ENCODE measurements around the gene STRN.
"Not testable (repeated sequence)": the region's sequence is repeated elsewhere in the genome, so short reads cannot be mapped to it uniquely, and the experiment has no call there.

The STRN gene

DNA sequence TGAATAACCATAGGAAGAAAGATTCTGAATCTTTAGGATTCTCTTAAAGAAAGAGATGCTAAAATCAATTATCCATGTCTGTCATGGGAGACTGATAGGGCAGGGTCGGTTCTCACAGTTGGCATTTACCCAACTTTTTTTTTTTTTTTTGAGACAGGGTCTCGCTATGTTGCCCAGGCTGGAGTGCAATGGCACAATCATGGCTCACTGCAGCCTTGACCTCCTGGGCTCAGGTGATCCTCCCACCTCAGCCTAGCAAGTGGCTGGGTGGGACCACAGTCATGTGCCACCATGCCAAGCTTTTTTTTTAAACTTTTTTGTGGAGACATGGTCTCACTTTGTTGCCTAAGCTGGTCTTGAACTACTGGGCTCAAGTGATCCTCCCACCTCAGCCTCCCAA lies 141.7 kb downstream of the STRN start:
- not testable (repeated sequence) for DNase-seq

DNA sequence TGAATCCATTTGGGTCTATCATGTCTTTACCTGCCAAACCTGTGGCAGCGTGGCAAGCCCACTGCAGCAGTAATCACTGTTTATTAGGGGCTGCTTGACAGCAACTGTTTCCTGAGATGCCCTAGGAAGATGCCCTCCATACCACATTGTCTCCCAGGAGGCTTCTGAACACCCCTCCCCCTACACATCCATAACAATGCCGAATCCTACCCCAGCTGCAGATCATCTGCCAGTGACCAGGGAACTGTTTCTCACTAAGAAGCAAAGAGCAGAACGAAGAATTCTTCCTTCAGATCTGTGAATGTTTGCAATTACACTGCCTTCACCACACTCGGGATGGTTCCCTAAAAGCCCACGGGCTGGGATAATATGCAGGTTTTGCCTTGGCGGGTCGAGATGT lies 142.1 kb downstream of the STRN start:
- no peak for DNase-seq

DNA sequence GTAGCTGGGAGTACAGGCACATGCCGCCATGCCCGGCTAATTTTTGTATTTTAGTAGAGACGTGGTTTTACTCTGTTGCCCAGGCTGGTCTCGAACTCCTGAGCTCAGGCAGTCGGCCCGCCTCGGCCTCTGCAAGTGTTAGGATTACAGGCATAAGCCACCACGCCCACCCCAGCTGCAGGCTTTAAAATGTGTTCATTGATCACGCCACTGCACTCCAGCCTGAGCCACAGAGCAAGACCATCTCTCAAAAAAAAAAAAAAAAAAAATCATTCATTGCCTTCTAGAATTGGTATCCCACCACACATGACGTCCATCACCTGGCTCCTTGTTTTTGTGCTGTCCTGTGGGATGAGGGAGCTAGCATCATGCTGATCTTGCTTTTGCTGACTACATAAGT lies 142.5 kb downstream of the STRN start:
- no peak for DNase-seq

DNA sequence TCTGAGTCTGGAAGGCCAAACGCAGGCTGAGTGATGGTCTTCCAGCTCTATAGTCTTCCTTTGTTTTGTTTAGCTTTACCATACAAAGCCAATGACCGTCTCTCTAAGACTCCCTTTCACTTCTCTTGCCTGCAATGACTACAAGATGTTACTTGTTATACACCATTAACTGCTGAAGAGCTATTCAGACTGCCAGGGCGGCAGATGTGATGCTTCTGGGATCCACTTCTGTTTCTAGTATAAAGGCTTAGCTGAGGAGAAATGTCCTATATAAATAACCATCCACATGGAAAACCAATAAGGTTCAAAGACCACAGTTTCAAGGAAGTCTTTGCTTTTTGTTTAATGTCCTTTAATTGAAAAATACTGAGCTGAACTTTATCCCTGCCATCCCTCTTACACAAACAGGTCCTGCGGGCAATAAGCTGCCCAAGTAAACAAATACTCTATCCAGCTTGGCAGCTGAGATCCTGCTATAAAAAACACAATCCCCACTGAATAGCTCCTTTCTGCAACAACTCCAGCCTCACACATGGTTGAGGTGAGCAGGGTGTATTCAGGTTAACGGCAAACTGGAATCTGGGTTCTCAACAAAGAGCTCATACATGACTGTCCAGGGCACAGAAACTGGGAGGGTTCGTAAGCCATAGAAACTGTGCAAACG lies 145.3 kb downstream of the STRN start:
- no peak for DNase-seq

DNA sequence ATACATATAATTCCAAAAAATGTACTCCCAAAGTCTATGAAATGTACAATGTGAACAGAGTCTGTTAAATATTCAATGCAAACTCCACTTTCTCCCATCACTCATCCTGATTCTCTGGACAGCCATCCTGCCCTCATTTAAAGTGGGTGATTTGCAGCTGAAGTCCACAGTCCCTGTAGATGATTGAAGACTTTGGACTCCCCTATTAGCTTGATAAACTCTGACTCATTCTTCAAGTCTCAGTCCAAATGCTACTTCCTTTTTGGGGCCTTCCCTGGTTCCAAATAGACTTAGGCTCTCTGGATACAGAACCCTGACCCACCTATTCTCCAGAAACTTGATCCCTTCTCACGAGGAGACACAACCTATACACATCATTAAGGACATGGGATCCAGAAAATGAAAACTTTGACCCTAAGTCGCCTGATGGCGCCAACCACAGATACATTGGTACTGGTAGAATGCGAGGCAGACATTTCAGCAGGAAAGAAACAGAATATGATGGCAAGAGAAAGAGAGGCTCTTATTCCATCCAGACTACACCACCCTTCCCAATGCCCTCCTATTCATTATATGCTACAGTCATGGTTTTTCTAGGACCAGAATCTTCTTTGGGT lies 147.1 kb downstream of the STRN start:
- DNase-seq: no peak

DNA sequence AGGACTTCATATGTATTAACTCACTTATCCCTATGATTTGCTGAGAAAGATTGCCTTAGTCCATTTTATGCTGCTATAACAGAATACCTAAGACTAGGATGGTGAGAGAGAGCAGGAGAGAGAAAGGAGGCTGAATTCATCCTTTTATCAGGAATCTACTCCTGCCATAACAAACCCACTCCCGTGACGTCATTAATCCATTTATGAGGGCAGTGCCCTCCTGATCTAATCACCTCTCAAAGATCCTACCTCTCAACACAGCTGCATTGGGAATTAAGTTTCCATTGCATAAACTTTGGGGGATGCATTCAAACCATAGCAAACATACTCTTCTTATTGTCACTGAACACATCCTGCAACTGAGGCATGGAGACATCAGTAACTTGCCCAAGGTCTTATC lies 147.8 kb downstream of the STRN start:
- DNase-seq: no peak

DNA sequence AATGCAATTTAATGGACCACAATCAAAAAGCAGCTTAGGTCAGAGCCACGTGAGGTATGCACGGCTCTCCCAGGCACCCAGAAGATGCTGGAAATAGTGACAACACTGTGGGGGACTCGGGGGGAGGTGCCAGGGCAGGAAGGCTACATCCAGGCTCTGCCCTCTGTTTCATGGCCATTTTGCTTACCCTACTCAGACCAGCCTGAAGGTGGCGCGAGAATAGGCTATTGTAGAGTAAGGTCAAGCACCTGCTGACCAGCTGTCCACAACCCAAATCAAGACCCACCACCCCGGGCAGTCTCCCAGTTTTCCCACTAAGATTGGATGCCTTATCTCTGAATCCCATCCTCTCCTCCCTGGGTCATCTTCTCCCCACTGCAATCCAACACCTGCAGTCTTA lies 154.1 kb downstream of the STRN start:
- no peak for DNase-seq

DNA sequence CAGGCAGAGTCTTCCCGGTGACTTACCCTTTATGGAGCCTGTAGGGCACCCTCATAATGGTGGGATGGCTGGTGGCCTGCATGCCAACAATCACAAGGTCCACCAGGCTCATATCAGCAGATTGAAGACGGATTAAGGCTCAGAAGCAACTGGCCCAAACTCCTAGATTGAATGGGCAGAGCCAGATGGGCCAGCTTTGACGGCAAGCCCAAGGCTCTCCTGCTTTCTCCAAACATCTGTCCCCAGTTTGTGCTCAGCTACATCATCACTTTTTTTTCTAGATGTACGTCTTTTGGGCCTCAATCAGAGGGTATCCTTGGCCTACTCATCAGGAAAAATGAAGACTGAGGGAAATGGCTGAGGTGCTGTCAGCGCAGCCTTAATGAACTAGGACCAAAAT lies 155.3 kb downstream of the STRN start:
- DNase-seq: no peak

DNA sequence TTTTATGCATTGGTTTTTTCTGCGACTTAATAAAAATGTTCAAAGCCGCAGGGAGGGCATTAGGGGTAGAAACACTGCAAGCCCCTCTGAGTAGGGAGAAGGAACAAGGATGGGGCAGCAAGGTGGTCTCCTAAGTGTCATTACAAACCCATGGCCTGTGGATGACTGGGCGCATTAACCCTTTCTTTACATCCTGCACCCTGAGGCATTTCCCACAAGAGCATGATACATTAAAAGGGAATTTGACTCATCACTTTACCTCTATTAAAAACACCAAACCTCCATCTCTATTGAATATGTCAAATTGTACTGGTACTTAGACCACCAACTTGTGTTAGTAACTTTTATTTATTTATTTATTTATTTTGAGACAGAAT lies 157.3 kb downstream of the STRN start:
- no peak for DNase-seq

DNA sequence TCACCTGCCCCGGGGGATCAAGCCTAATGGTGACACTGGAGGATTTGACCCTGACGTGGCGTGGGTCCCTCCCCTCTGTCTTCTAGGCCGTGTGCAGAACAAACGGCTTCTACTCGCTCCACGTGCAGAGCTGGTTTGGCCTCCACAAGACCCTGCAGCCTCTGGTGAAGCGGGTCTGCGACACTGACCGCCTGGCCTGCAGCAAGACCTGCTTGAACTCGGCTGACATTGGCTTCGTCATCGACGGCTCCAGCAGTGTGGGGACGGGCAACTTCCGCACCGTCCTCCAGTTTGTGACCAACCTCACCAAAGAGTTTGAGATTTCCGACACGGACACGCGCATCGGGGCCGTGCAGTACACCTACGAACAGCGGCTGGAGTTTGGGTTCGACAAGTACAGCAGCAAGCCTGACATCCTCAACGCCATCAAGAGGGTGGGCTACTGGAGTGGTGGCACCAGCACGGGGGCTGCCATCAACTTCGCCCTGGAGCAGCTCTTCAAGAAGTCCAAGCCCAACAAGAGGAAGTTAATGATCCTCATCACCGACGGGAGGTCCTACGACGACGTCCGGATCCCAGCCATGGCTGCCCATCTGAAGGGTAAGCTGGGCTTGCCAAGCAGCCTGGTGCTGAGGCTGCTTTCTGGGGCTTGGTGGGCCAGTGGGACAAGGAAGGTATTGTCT lies 157.8 kb downstream of the STRN start:
- no peak for DNase-seq

DNA sequence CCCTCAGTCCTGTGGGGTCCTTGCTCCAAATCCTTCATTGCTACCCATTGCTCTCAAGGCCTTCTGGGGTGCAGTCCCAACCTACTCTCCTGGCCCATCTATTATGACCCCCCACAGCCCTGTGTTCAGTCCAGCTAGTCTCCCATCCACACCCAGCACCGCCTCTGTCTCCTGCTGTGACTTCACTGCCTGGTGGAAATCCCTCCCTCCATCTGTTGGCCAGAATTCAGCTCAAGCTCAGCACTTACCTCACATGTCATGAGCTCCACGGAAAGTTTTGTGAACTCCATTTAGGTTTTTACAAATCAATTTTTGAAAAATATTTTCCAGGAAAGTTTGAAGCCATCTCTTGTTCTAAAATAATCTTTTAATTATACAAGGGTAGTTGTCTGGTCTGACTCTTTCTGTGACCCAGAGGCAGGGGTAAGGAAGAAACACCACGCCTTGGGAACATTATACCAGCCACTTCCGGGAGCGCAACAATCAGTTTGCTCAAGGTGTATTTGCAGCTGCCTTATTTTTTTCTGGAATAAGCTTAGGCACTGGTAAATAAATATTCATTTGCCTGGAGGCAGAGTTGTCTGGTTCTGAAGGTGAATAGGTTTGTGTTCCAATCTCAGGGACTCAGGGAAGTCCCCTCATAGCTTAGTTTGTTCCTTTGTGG lies 159.0 kb downstream of the STRN start:
- no peak for DNase-seq

DNA sequence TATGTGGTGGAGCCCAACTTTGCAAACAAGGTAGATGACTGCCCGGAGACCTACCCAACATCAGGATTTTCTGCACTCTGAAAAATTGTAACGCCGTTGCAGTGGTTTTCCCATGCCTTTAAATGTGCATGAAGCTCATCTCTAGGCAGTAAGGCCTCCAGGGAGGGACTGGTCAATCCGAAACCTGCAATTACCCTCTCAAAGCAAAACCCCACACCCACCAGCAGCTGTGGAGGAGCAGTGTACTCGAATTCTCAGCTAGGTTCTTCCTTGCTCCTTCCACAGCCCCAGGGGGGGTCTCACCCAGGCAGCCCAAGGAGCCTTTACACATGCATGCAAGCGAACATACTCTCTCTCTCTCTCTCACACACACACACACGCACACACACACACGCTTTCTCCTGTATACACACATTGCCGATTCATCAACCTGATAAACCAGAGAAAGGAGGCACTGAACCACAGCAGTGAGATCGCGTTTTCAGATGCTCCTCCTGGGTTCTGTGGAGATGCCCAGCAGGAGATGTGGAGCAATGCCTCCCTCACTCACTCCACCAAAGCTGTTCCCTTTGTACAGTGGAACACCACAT lies 160.6 kb downstream of the STRN start:
- DNase-seq: no peak

DNA sequence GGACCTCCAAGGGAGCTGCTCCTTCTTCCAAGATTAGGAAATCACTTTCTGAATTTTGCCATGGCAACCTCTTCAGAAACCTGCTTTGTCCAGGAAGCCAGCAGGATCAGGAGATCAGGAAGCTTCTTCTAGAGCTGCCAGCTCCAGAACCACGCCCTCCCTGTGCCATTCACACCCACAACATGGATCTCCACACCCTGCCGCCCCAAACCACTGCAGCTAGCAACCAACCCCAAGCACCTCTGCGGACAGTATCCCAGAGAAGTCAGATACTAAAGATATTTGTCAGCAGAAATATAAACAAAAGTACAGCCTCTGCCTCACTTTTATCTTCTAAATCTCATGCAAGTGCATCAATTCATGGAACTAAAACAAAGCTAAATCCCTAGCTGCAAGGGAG lies 163.4 kb downstream of the STRN start:
- no peak for DNase-seq

DNA sequence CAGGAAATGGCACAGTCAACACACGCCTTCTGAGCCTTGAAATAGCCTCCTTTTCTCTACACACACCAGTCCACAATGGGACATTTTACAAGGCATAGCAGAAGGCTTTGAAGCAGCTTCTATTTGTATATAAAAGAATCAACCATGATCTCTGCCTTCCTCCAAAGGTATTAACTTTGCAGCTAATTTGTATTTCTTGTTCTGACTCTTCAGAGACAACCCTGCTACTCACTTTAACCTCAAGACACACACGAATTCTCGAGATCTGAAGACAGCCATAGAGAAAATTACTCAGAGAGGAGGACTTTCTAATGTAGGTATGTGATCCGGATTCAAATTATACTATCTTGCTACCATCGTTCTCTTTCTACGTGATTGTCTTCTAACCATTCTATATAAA lies 165.2 kb downstream of the STRN start:
- DNase-seq: no peak

DNA sequence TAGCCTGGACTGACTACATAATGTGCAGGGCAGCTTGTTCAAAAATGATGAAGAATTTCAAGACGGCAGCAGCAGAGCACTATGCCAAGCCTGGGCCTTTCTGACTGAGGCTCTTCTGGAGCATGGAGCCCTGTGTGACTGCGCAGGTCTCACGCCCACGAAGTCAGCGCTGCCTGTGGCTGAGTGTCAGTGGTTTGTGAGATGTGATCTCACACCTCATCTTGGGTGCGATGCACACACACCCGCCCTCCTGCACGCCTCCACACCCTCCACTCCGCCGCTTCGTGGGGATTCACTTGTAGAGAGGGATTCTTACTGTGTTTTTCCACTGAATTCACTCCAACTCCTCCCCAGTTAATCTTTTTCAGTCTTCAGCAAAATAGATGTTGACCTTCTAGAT lies 166.0 kb downstream of the STRN start:
- DNase-seq: no peak

DNA sequence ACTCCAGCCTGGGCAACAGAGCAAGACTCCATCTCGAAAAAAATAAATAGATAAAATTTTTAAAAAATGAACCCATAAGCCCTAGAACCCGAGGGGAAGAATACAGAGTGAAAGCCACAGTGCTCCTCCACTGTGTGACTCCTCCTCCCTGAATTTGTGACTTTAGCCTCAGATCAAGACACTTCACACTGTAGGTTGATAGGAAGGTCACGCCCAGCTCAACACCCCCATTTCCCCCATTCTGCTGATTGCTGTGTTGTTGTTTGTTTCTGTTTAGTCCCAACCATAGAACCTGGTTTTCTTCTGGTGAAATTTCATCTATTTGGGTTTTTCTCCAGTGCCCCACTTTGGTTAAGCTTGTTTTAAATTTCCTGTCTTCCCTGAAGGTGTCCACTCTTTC lies 167.6 kb downstream of the STRN start:
- no peak for DNase-seq

DNA sequence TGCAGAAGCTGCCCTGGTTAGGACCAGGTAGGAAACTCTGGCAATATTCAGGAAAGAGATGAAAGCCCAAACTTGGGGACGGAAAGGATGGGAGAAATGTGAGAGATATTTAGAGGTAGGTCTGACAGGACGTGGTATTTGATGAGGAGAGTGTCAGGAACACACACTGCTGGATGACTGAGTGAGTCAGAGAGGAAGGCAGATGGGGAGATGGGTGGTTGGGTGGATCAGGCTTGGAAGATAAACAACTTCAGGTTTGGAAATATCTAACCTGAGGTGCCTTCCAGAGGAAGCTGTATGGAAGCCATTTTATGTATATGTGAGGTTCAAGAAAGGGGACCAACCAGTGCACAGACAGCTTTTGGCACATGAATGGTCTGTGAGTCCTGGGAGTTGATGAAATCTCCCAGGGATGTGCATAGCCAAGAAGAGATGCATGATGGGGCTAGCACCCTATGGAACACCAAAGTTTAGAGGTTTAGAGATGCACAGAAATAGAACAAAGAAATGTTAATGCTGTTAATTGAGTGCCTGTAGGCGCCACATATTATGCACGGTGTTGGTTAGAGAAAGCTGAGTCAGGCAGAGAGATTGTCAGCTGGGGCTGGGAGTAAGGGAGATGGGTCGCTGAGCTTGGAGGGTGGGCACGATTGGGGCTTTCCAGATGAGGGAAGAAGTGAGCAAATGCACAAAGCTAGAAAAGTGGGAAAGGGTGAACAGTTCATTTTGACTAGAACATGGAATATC lies 168.8 kb downstream of the STRN start:
- DNase-seq: no peak
